AG20443 (cell line): ENCODE data around the gene KRTAP12-4.
"Not testable (repeated sequence)": the region's sequence is repeated elsewhere in the genome, so short reads cannot be mapped to it uniquely, and the experiment has no call there.

Source experiments
- DNase-seq: peaks from one replicate; pipeline ENCODE4 v3.0.0; 2012; ENCODE audit warnings: low spot score, mixed read lengths

KRTAP12-4 gene

DNA sequence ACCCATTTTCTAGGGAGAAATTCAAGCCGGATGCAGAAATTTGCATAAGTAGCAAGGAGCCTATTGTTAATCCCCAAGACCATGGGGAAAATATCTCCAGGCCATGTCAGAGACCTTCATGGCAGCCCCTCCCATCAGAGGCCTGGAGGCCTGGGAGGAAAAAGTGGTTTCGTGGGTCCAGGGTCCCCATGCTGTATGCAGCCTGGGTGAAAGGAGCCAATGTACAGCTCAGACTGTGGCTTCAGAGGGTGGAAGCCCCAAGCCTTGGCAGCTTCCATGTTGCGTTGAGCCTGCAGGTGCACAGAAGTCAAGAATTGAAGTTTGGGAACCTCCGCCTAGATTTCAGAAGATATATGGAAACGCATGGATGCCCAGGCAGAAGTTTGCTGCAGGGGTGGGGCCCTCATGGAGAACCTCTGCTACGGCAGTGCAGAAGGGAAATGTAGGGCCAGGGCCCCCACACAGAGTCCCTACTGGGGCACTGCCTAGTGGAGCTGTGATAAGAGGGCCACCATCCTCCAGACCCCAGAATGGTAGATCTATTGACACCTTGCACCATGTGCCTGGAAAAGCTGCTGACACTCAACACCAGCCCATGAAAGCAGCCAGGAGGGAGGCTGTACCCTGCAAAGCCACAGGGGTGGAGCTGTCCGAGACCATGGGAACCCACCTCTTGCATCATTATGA lies 44.2 kb downstream of the KRTAP12-4 start:
- not testable (repeated sequence) for DNase-seq

DNA sequence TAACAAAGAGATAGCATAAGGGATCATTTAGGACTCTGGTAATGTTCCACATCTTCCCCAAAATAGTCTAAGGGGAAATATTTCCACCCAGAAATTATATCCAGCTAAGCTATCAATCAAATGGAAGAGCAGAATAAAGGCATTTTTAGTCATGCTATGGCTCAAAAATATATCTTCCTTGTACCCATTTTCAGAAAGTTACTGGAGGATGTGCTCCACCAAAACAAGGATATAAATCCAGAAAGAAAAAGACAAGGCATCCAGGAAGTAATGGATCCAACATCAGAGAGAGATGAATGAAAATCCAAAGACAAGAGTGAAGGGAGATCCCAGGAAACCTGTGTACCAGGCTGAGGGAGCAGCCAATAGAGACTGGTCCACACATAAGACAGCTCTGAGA lies 45.3 kb downstream of the KRTAP12-4 start:
- no peak for DNase-seq

DNA sequence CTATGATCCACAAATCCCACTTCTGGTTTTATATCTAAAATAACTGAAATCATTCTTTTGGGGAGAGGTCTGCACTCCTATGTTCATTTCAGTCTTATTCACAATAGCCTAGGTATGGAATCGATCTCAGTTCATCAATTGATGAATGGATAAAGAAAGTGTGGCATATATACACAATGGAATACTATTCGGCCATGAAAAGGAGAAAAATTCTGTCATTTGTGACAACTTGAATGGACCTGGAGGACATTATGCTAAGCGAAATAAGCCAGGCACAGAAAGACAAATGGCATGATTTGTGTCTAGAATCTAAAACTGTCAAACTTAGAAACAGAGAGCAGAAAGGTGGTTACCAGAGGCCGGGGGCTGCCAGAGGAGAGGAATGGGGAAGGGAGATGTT lies 48.0 kb downstream of the KRTAP12-4 start:
- no peak for DNase-seq
